Heart right ventricle (tissue), 16 donors: Measurements from ENCODE around the gene RAD51B. TPM values are rescaled to one million over a fixed set of nuclear protein-coding genes. Genes with fewer than 3 reads are reported as not detected.

Experiments
- ATAC-seq, 8 donors: fragments of 200-7000 bp; cut with Tn5 transposase; one replicate each; pipeline ENCODE4 v1.9.1; 2020; ENCODE audit warnings: mild to moderate bottlenecking in 8 of 8, moderate library complexity in 8 of 8, moderate number of reproducible peaks in 1 of 8
- DNase-seq, 2 donors: peaks; one replicate each; pipeline ENCODE4 v3.0.0-alpha.2; 2020
- H3K27ac ChIP-seq, 10 donors: fragments of 200-600 bp; sonication (generic) in 2 of 10; one replicate each; pipeline versions ENCODE4 v1.5.0 to v1.8.0; 2020 to 2022; ENCODE audit warnings: mild to moderate bottlenecking in 3 of 10
- H3K27me3 ChIP-seq, 7 donors: fragments of 200-600 bp; one replicate each; pipeline ENCODE4 v1.8.0; 2021 to 2022; ENCODE audit warnings: mild to moderate bottlenecking in 2 of 7
- H3K36me3 ChIP-seq, 9 donors: fragments of 200-600 bp; sonication (generic) in 1 of 9; one replicate each; pipeline versions ENCODE4 v1.5.0 to v1.8.0; 2020 to 2022; ENCODE audit warnings: mild to moderate bottlenecking in 2 of 9
- H3K4me1 ChIP-seq, 9 donors: fragments of 200-600 bp; sonication (generic) in 1 of 9; one replicate each; pipeline versions ENCODE4 v1.5.0 to v1.8.0; 2020 to 2022; ENCODE audit warnings: mild to moderate bottlenecking in 4 of 9
- H3K4me3 ChIP-seq, 10 donors: fragments of 200-600 bp; sonication (generic) in 2 of 10; one replicate each; pipeline versions ENCODE4 v1.5.0 to v1.8.0; 2020 to 2022; ENCODE audit warnings: mild to moderate bottlenecking in 7 of 10, moderate library complexity in 2 of 10
- H3K9me3 ChIP-seq, 11 donors: fragments of 200-600 bp in 10 of 11; sonication (generic) in 2 of 11; one replicate each; pipeline versions ENCODE4 v1.5.0 to v1.8.0; 2013 to 2022; ENCODE audit warnings: mild to moderate bottlenecking in 2 of 11, control low read depth in 1 of 11, moderate library complexity in 1 of 11
- CTCF ChIP-seq, 9 donors: fragments of 200-600 bp; sonication (generic) in 2 of 9; IDR thresholded peaks; one replicate each; pipeline versions ENCODE4 v1.5.0 to v1.8.0; 2021 to 2022; ENCODE audit warnings: antibody characterized with exemption in 9 of 9, mild to moderate bottlenecking in 5 of 9, moderate library complexity in 1 of 9
- WGBS, 2 donors: extraction: QIAGEN DNeasy Blood & Tissue Kit; methylation state at CpG; one replicate each; pipeline ENCODE4 v1.1.7; 2013; ENCODE audit warnings: inconsistent platforms in 1 of 2; 5-methylcytosine and 5-hydroxymethylcytosine counted together
- intact Hi-C, 10 donors: fragments of 100-400 bp; cut with DNase I; formaldehyde crosslinking; loops; one replicate each; pipeline versions ENCODE4 v1.11.1 to v1.14.2; 2022
- polyA plus RNA-seq, 2 donors: library from polyadenylated mRNA; stranded (reverse); fragments of 200-250 nt; gene quantifications; one replicate each; pipeline ENCODE4 v1.2.3, GENCODE V29; 2013
- total RNA-seq, 10 donors: library from RNA; stranded (reverse); fragmentation: NEBNext Ultra II Directional in 3 of 10; extraction: Animal tissue kit (Norgen Biotek cat#: 25700) in 3 of 10; gene quantifications; one replicate each; pipeline versions ENCODE4 v1.2.1 to v1.2.4, GENCODE V29; 2021 to 2023
- donor health status: Arrhythmogenic right ventricular cardiomyopathy.
- donor health status: ischemic (EF 13 %, LVEDD 7.1; RV severe dilation, severe dysfunction).
- donor health status: healthy with polysubstance abuse.
- donor health status: DM: no; HTN: yes; CAD: no.
- donor health status: DM: no; HTN: no; CAD: no.
- donor health status: ischemic (EF 25% LVEDD 6.9; RV normal size, moderate dysfunction).
- donor health status: ischemic (EF 25% LVEDD 5.7; RV mildly dilated, moderate dysfunction).
- donor health status: healthy.
- donor health status: DM: yes; HTN: yes; CAD: no.
- donor health status: Ischemic cardiomyopathy.
- donor health status: ischemic (EF 35%, LVEDD 5.7; RV mildly dilated, moderate dysfunction).
- donor health status: nonischemic (EF 11% LVEDD 7.7; RV severe dilation, severe dysfunction).
- donor health status: DM: yes; HTN: yes; CAD: no.
- donor health status: PGD.
- donor health status: ischemic (EF 29% LVEDD 5.4; RV normal size, mild dysfunction).
- donor health status: nonischemic (EF 23%, LVEDD 6.1; RV moderate dilation, normal function).

RAD51B gene
- total and polyA plus RNA-seq, 12 donors: 0.88 to 8.6 (median 3.5) TPM

DNA sequence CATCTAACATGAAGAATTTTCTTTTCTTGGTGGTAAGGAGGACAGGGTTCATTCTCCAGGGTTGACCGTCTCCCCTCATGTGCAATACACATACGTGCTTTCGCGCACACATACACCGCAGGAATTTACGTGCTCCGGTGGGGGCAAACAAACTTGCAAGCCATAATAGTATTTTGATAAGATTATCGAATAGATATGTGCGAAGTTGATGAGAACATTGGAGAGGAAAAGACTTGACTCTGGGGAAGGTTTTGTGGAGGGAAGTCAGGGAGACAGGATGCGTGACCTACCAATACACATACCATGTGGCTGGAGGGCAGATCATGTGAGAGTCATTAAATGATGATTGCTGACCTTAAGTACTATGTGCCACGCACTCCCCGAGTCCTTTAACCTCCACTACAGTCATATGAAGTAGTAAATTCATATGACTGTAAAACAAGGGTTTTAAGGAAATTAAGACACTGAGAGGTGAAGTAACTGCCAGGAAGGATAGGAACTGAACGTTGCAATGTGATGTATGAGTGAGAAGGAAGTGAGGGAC, 921 bp downstream of the RAD51B start:
- Histone ChIP-seq H3K27me3 (no peaks in the 10 kb centered on the region), H3K4me3 (peak overlapping the region in 9 of 10 donors; percentile 68 to 95 (median 82)), H3K27ac (peak overlapping the region in 3 of 10 donors; percentile 63 to 87 (median 83)), H3K36me3 (peaks cover 0 to 19% (median 0%) of the 10 kb centered on the region in 9 donors), H3K4me1 (peaks cover 3 to 45% (median 13%) of the 10 kb centered on the region in 9 donors), H3K9me3 (no peaks in the 10 kb centered on the region)
- 26% methylated on average over 13 of the region's 13 CpGs for WGBS, 2 donors
- ATAC-seq (no peak), DNase-seq (no peak)
- intact Hi-C loops: no loop called here
- no peak for TF ChIP-seq CTCF (IDR thresholded peaks at IDR 0.05)

GRCh38 chr14:67821121-67821520, 1.5 kb downstream of the RAD51B start:
- H3K4me1 ChIP-seq: peaks cover 0 to 40% (median 7%) of the 10 kb centered on the region in 9 donors
- intact Hi-C loops: no loop called here
- peaks cover 0 to 26% (median 0%) of the 10 kb centered on the region in 9 donors for H3K36me3 ChIP-seq
- H3K4me3 ChIP-seq: no peak overlapping the region
- peak overlapping the region in 1 of 10 donors; percentile 87 for H3K27ac ChIP-seq
- DNase-seq (no peak), ATAC-seq (no peak)
- TF ChIP-seq CTCF (IDR thresholded peaks at IDR 0.05): no peak
- H3K9me3 ChIP-seq: no peaks in the 10 kb centered on the region
- H3K27me3 ChIP-seq: no peaks in the 10 kb centered on the region

- peaks cover 0 to 33% (median 0%) of the 10 kb centered on the region in 9 donors for H3K36me3 ChIP-seq
- no peak overlapping the region for H3K4me3 ChIP-seq
- ATAC-seq (no peak), DNase-seq (no peak)
- intact Hi-C loops: loop anchor here in 1 of 10 donors (10.0 kb wide), 1 partner anchor 994 kb away; no protein-coding TSS in a partner anchor
- no peak overlapping the region for H3K27ac ChIP-seq
- H3K27me3 ChIP-seq: no peaks in the 10 kb centered on the region
- peaks cover 0 to 8% (median 0%) of the 10 kb centered on the region in 11 donors for H3K9me3 ChIP-seq
- no peak for TF ChIP-seq CTCF (IDR thresholded peaks at IDR 0.05)
- 93% methylated on average over 8 of the region's 8 CpGs for WGBS, 2 donors
- no peaks in the 10 kb centered on the region for H3K4me1 ChIP-seq
Measured at GRCh38 chr14:67831113-67831512, 11.5 kb downstream of the RAD51B start.

DNA sequence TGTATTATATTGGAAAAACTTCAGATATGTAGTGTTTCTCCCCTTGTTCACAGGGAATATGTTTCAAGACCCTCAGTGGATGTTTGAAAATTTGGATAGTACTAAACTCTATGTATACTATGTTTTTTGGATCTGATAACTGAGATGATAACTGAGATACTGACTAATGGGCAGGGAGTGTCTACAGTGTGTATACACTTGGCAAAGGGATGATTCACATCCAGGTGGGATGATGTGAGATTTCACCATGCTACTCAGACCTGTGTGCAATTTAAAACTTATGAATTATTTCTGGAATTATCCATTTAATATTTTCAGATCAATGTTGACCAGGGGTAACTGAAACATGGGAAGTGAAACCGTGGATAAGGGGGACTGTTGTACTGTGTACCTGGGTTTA, 13.8 kb downstream of the RAD51B start:
- no peaks in the 10 kb centered on the region for H3K4me1 ChIP-seq
- 94 to 97% methylated on average over 1 of the region's 1 CpG for WGBS, 2 donors
- ATAC-seq (no peak), DNase-seq (no peak)
- no peaks in the 10 kb centered on the region for H3K27me3 ChIP-seq
- H3K4me3 ChIP-seq: no peak overlapping the region
- H3K36me3 ChIP-seq: peaks cover 0 to 24% (median 0%) of the 10 kb centered on the region in 9 donors
- no peak overlapping the region for H3K27ac ChIP-seq
- intact Hi-C loops: loop anchor here in 1 of 10 donors (10.0 kb wide), 1 partner anchor 991 kb away; no protein-coding TSS in a partner anchor
- H3K9me3 ChIP-seq: peaks cover 0 to 6% (median 0%) of the 10 kb centered on the region in 11 donors
- no peak for TF ChIP-seq CTCF (IDR thresholded peaks at IDR 0.05)
